Uterus (tissue), 2 donors: Measurements from ENCODE around the gene LRCH4.

Source experiments
- CTCF ChIP-seq, 4 experiments: fragments of 200-600 bp in 2 of 4; fragments of 450-650 bp in 2 of 4; sonication (generic) in 2 of 4; IDR thresholded peaks; one replicate each; pipeline ENCODE4 v1.5.1; 2016 to 2019; ENCODE audit warnings: antibody characterized with exemption in 4 of 4, mild to moderate bottlenecking in 2 of 4, moderate library complexity in 1 of 4
- POLR2A ChIP-seq, 2 donors: fragments of 450-650 bp; IDR thresholded peaks; one replicate each; pipeline ENCODE4 v1.6.1; 2016; ENCODE audit warnings: antibody characterized with exemption in 2 of 2, mild to moderate bottlenecking in 1 of 2, moderate library complexity in 1 of 2

DNA sequence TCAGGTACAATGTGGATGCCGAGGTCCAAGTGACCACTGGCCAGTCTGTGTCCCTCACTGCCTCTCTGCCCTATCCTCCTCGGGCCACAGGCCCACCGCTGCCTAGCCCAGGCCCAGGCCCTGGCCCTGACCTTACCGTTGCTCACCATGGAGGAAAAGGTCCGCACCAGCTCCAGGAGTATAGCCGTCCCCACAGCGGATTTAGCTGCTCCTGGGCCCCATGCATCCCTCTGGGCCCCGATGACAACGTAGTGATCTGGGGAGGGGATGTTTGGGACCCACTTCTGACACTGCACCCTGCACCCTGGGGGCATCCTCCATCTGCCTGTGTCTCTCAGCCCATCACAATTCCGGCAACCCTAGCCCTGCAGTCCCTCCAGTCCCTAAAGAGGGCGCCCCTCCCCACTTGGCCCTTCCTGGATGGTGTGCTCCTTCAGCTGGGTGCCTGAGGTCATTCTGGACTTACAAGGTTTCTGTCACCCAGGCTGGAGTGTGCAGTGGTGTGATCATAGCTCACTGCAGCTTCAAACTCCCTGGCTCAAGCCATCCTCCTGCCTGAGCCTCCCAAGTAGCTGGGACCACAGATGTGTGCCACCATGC lies 43.3 kb upstream of the LRCH4 start:
- TF ChIP-seq CTCF (IDR thresholded peaks at IDR 0.05) (no peak), POLR2A (IDR thresholded peaks at IDR 0.05) (no peak)
